H9 (cell line): Measurements from ENCODE around the gene CFI. TPM values are rescaled to one million over a fixed set of nuclear protein-coding genes. Genes with fewer than 3 reads are reported as not detected.

ENCODE experiments used
- DNase-seq: peaks from one replicate; pipeline ENCODE4 v3.0.0-alpha.2; 2017
- H2AFZ ChIP-seq: one replicate; pipeline ENCODE4 v1.6.1; 2013; ENCODE audit warnings: mild to moderate bottlenecking, low read length, control low read depth, moderate library complexity
- H2AK5ac ChIP-seq: 2 replicates; pipeline ENCODE4 v1.6.1; 2013; ENCODE audit warnings: low read length, control low read depth, mixed read lengths; ENCODE audit not compliant: insufficient read length
- H2BK120ac ChIP-seq: one replicate; pipeline ENCODE4 v1.6.1; 2013; ENCODE audit warnings: low read depth, mild to moderate bottlenecking, low read length, control low read depth, inconsistent platforms; ENCODE audit not compliant: poor library complexity, severe bottlenecking
- H2BK12ac ChIP-seq: 2 replicates; pipeline ENCODE4 v1.6.1; 2013; ENCODE audit warnings: low read length, control low read depth, mixed read lengths, low read depth; ENCODE audit not compliant: insufficient read length
- H2BK15ac ChIP-seq: 2 replicates; pipeline ENCODE4 v1.6.1; 2013; ENCODE audit warnings: low read depth, low read length, control low read depth
- H2BK20ac ChIP-seq: one replicate; pipeline ENCODE4 v1.6.1; 2013; ENCODE audit warnings: low read depth, mild to moderate bottlenecking, low read length, control low read depth, inconsistent platforms; ENCODE audit not compliant: poor library complexity, severe bottlenecking
- H2BK5ac ChIP-seq: 2 replicates; pipeline ENCODE4 v1.6.1; 2013; ENCODE audit warnings: low read length, control low read depth, mixed read lengths; ENCODE audit not compliant: insufficient read length
- H3K14ac ChIP-seq: 2 replicates; pipeline ENCODE4 v1.6.1; 2013; ENCODE audit warnings: low read length, control low read depth; ENCODE audit not compliant: insufficient read depth
- H3K18ac ChIP-seq: 2 replicates; pipeline ENCODE4 v1.6.1; 2013; ENCODE audit warnings: low read depth, mild to moderate bottlenecking, mixed read lengths, low read length, control low read depth; ENCODE audit not compliant: insufficient read length
- H3K23ac ChIP-seq: 2 replicates; pipeline ENCODE4 v1.6.1; 2013; ENCODE audit warnings: low read length, control low read depth, mixed read lengths, low read depth; ENCODE audit not compliant: insufficient read length
- H3K23me2 ChIP-seq: 2 replicates; pipeline ENCODE4 v1.6.1; 2013; ENCODE audit warnings: low read depth, mild to moderate bottlenecking, mixed read lengths, low read length, control low read depth; ENCODE audit not compliant: insufficient read length, poor library complexity, severe bottlenecking
- H3K27ac ChIP-seq: 2 replicates; pipeline ENCODE4 v1.5.1; 2013; ENCODE audit warnings: low read length, control low read depth, mixed read lengths, low read depth; ENCODE audit not compliant: insufficient read length
- H3K27me3 ChIP-seq: 2 replicates; pipeline ENCODE4 v1.6.1; 2013; ENCODE audit warnings: low read length, control low read depth, inconsistent platforms; ENCODE audit not compliant: insufficient read depth
- H3K4ac ChIP-seq: 2 replicates; pipeline ENCODE4 v1.6.1; 2013; ENCODE audit warnings: low read depth, mild to moderate bottlenecking, control low read depth, inconsistent platforms, low read length, moderate library complexity
- H3K4me1 ChIP-seq: 2 replicates; pipeline ENCODE4 v1.6.1; 2013; ENCODE audit warnings: low read length, control low read depth, inconsistent platforms; ENCODE audit not compliant: insufficient read depth
- H3K4me2 ChIP-seq: 2 replicates; pipeline ENCODE4 v1.6.1; 2013; ENCODE audit warnings: low read length, control low read depth, mixed read lengths; ENCODE audit not compliant: insufficient read length, insufficient read depth
- H3K56ac ChIP-seq: 2 replicates; pipeline ENCODE4 v1.6.1; 2013; ENCODE audit warnings: low read depth, mild to moderate bottlenecking, mixed read lengths, low read length, control low read depth; ENCODE audit not compliant: insufficient read length
- H3K79me1 ChIP-seq: 2 replicates; pipeline ENCODE4 v1.6.1; 2013; ENCODE audit warnings: low read depth, mild to moderate bottlenecking, moderate library complexity, low read length, control low read depth, inconsistent platforms; ENCODE audit not compliant: insufficient read depth, poor library complexity, severe bottlenecking
- H3K79me2 ChIP-seq: 2 replicates; pipeline ENCODE4 v1.6.1; 2013; ENCODE audit warnings: low read length, control low read depth, inconsistent platforms; ENCODE audit not compliant: insufficient read depth
- H3K9ac ChIP-seq: 2 replicates; pipeline ENCODE4 v1.6.1; 2013; ENCODE audit warnings: low read length, control low read depth, mixed read lengths; ENCODE audit not compliant: insufficient read length; ENCODE audit errors: extremely low read depth
- H3K9me3 ChIP-seq: one replicate; pipeline ENCODE4 v1.6.1; 2013; ENCODE audit warnings: low read depth, low read length, inconsistent platforms; ENCODE audit not compliant: control insufficient read depth
- H3T11ph ChIP-seq: one replicate; pipeline ENCODE4 v1.6.1; 2013; ENCODE audit warnings: mild to moderate bottlenecking, low read length, control low read depth, inconsistent platforms
- H4K20me1 ChIP-seq: one replicate; pipeline ENCODE4 v1.6.1; 2013; ENCODE audit not compliant: control insufficient read depth, insufficient read length, insufficient read depth
- H4K5ac ChIP-seq: 2 replicates; pipeline ENCODE4 v1.6.1; 2013; ENCODE audit warnings: low read depth, mild to moderate bottlenecking, mixed read lengths, low read length, control low read depth; ENCODE audit not compliant: insufficient read length
- H4K8ac ChIP-seq: replicated peaks from 2 replicates; pipeline ENCODE4 v1.6.1; 2013; ENCODE audit warnings: low read length, control low read depth, mixed read lengths, low read depth; ENCODE audit not compliant: insufficient read length
- H4K91ac ChIP-seq: 2 replicates; pipeline ENCODE4 v1.6.1; 2013; ENCODE audit warnings: low read depth, mild to moderate bottlenecking, moderate library complexity, mixed read lengths, low read length, control low read depth; ENCODE audit not compliant: insufficient read length
- H3K27ac Mint-ChIP-seq, 3 experiments: 2 replicates in 2 of 3; 3 replicates in 1 of 3; pipeline ENCODE4 v1.8.0; 2020 to 2021; ENCODE audit warnings: mixed read lengths in 3 of 3, mild to moderate bottlenecking in 1 of 3, moderate library complexity in 1 of 3
- H3K27me3 Mint-ChIP-seq: 2 replicates; pipeline ENCODE4 v1.8.0; 2021; ENCODE audit warnings: low read depth, mild to moderate bottlenecking, moderate library complexity, mixed read lengths
- H3K36me3 Mint-ChIP-seq, 3 experiments: 2 replicates in 2 of 3; 3 replicates in 1 of 3; pipeline ENCODE4 v1.8.0; 2020 to 2021; ENCODE audit warnings: low read depth in 3 of 3, mixed read lengths in 3 of 3; ENCODE audit not compliant: insufficient read depth in 1 of 3
- H3K4me1 Mint-ChIP-seq, 2 experiments: 2 replicates each; pipeline ENCODE4 v1.8.0; 2020; ENCODE audit warnings: mixed read lengths in 2 of 2
- H3K4me3 Mint-ChIP-seq, 2 experiments: 2 replicates in 1 of 2; 3 replicates in 1 of 2; pipeline ENCODE4 v1.8.0; 2020 to 2021; ENCODE audit warnings: mild to moderate bottlenecking in 2 of 2, mixed read lengths in 2 of 2, moderate library complexity in 1 of 2
- H3K9me3 Mint-ChIP-seq, 2 experiments: 2 replicates in 1 of 2; 3 replicates in 1 of 2; pipeline ENCODE4 v1.8.0; 2020; ENCODE audit warnings: mild to moderate bottlenecking in 2 of 2, mixed read lengths in 2 of 2, moderate library complexity in 1 of 2
- WGBS: extraction: QIAGEN DNeasy Blood & Tissue Kit; methylation state at CpG from one replicate; pipeline ENCODE4 v1.1.7; 2013; ENCODE audit warnings: missing lambda C conversion rate, low lambda C conversion rate, mixed read lengths; ENCODE audit not compliant: insufficient read length; ENCODE audit errors: extremely low coverage; 5-methylcytosine and 5-hydroxymethylcytosine counted together
- total RNA-seq: library from RNA; stranded (reverse); gene quantifications from 2 replicates; pipeline ENCODE4 v1.2.1, GENCODE V29; 2021
- TF ChIP-seq, protein P1 (sequence below): fragments of 200-600 bp; sonication (generic); conservative IDR thresholded peaks from 3 replicates; pipeline ENCODE4 v1.8.0; 2021; ENCODE audit warnings: antibody characterized with exemption, mild to moderate bottlenecking

CFI gene
- total RNA-seq, 1 experiment from 2014 or later: not detected

DNA sequence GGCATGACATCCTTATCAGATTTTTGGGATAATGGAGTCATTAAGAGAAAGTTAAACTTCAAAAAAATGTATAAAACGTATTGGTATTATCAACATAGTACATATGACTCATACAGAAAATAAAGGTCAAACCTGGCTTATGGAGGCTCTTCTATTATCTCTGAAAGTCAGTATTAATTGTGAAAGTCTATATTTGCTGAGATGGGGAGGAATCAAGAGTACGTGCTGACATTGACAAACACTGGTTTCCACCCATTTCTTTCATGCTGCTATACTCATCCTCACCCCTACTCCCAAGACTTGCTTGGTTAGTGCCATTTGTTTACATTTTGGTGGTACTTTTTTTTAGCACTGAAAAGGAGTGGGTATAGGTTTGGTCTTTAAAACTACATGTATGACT lies 41.1 kb downstream of the CFI start:
- Histone ChIP-seq H3K9ac (no peak overlapping the region), H4K8ac (no peak overlapping the region), H2BK5ac (no peak overlapping the region), H3K4me2 (no peak overlapping the region), H3K4ac (no peak overlapping the region), H3K56ac (no peak overlapping the region), H3K23me2 (no peaks in the 10 kb centered on the region), H3T11ph (no peak overlapping the region), H2BK15ac (no peak overlapping the region), H3K23ac (no peak overlapping the region), H2AK5ac (no peak overlapping the region), H2AFZ (no peak overlapping the region), H3K14ac (no peak overlapping the region), H2BK120ac (no peak overlapping the region), H4K91ac (no peak overlapping the region), H3K79me2 (no peaks in the 10 kb centered on the region), H3K27me3 (no peaks in the 10 kb centered on the region), H4K20me1 (no peaks in the 10 kb centered on the region), H4K5ac (no peak overlapping the region), H3K18ac (no peak overlapping the region), H3K27ac (no peak overlapping the region), H2BK12ac (no peak overlapping the region), H2BK20ac (no peak overlapping the region), H3K9me3 (no peaks in the 10 kb centered on the region), H3K4me1 (no peaks in the 10 kb centered on the region), H3K79me1 (no peaks in the 10 kb centered on the region)
- H3K4me1 Mint-ChIP-seq: peaks cover 0 to 5% of the 10 kb centered on the region in 2 experiments; a peak in 2 of 4 replicates
- H3K27me3 Mint-ChIP-seq: no peaks in the 10 kb centered on the region
- no peaks in the 10 kb centered on the region for H3K9me3 Mint-ChIP-seq
- H3K36me3 Mint-ChIP-seq: no peaks in the 10 kb centered on the region
- no CpG with 5 or more reads among the region's 2 CpGs for WGBS
- H3K27ac Mint-ChIP-seq: no peak overlapping the region
- no peak overlapping the region for H3K4me3 Mint-ChIP-seq
- TF ChIP-seq, protein P1, sequence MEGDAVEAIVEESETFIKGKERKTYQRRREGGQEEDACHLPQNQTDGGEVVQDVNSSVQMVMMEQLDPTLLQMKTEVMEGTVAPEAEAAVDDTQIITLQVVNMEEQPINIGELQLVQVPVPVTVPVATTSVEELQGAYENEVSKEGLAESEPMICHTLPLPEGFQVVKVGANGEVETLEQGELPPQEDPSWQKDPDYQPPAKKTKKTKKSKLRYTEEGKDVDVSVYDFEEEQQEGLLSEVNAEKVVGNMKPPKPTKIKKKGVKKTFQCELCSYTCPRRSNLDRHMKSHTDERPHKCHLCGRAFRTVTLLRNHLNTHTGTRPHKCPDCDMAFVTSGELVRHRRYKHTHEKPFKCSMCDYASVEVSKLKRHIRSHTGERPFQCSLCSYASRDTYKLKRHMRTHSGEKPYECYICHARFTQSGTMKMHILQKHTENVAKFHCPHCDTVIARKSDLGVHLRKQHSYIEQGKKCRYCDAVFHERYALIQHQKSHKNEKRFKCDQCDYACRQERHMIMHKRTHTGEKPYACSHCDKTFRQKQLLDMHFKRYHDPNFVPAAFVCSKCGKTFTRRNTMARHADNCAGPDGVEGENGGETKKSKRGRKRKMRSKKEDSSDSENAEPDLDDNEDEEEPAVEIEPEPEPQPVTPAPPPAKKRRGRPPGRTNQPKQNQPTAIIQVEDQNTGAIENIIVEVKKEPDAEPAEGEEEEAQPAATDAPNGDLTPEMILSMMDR: no peak
- no peak for DNase-seq
